Pancreas (tissue), 10 donors: Measurements from ENCODE around the gene SLC2A5. TPM values are rescaled to one million over a fixed set of nuclear protein-coding genes. Genes with fewer than 3 reads are reported as not detected.
A peak's percentile ranks its signal among the peaks of the same experiment; 100 is the strongest.

Source experiments
- ATAC-seq, 4 donors: fragments of 200-7000 bp; cut with Tn5 transposase; one replicate each; pipeline versions ENCODE4 v1.8.0 to v1.9.1; 2020; ENCODE audit warnings: mild to moderate bottlenecking in 4 of 4, moderate library complexity in 4 of 4
- DNase-seq, 6 donors: peaks; one replicate each; pipeline ENCODE4 v3.0.0-alpha.2; 2020
- FAIRE-seq: peaks from 2 replicates; lab custom pipeline; 2012; peaks lifted over from hg19 to GRCh38; lab: Jason Lieb, UNC
- H3K27ac ChIP-seq, 4 donors: fragments of 200-600 bp; sonication (generic); 1 replicate in 3 of 4; 2 replicates in 1 of 4; pipeline versions ENCODE4 v1.5.0 to v1.8.0; 2020
- H3K27me3 ChIP-seq, 4 donors: fragments of 200-600 bp; one replicate each; pipeline ENCODE4 v1.8.0; 2021
- H3K36me3 ChIP-seq, 3 donors: fragments of 200-600 bp; sonication (generic) in 1 of 3; one replicate each; pipeline versions ENCODE4 v1.5.0 to v1.8.0; 2020 to 2021
- H3K4me1 ChIP-seq, 3 donors: fragments of 200-600 bp; one replicate each; pipeline ENCODE4 v1.8.0; 2021
- H3K4me3 ChIP-seq, 4 donors: fragments of 200-600 bp; sonication (generic) in 2 of 4; one replicate each; pipeline versions ENCODE4 v1.5.0 to v1.8.0; 2020 to 2021
- H3K9me3 ChIP-seq, 4 donors: fragments of 200-600 bp; one replicate each; pipeline ENCODE4 v1.8.0; 2021
- CTCF ChIP-seq, 4 donors: fragments of 200-600 bp; sonication (generic) in 3 of 4; IDR thresholded peaks; one replicate each; pipeline versions ENCODE4 v1.5.0 to v1.8.0; 2021; ENCODE audit warnings: antibody characterized with exemption in 4 of 4
- WGBS, 2 donors: extraction: QIAGEN DNeasy Blood & Tissue Kit; methylation state at CpG; one replicate each; pipeline ENCODE4 v1.1.7; 2013; 5-methylcytosine and 5-hydroxymethylcytosine counted together
- intact Hi-C, 3 donors: fragments of 100-400 bp; cut with DNase I; formaldehyde crosslinking; loops; one replicate each; pipeline versions ENCODE4 v1.11.1 to v1.14.2; 2022
- polyA plus RNA-seq, 2 donors: library from polyadenylated mRNA; stranded (reverse); fragments of 200-250 nt; gene quantifications; one replicate each; pipeline ENCODE4 v1.2.3, GENCODE V29; 2013
- total RNA-seq, 6 donors: library from RNA; stranded (reverse); fragmentation: NEBNext Ultra II Directional in 4 of 6; extraction: Animal tissue kit (Norgen Biotek cat#: 25700) in 4 of 6; gene quantifications; one replicate each; pipeline versions ENCODE4 v1.2.1 to v1.2.4, GENCODE V29; 2021 to 2023
- donor health status: healthy with polysubstance abuse.
- donor health status: DM: no; HTN: no; CAD: no; lungs with moderate emphysema.
- donor health status: DM: no; HTN: no; CAD: no.
- donor health status: control.
- donor health status: control.
- donor health status: Bipolar disorder and iron deficiency.
- donor health status: DM: yes; HTN: yes; CAD: no.
- donor health status: DM: no; HTN: no; CAD: no.
- donor health status: DM: no; HTN: no; CAD: no.
- donor health status: DM: yes; HTN: yes; CAD: no.

Gene SLC2A5
- total and polyA plus RNA-seq, 8 donors = 0.14 to 4.4 (median 0.53) TPM

GRCh38 chr1:8987881-8988617, 81.4 kb downstream of the SLC2A5 start:
- intact Hi-C loops = loop anchor here in 1 of 3 donors (5.0 kb wide), 1 partner anchor 66 kb away; no protein-coding TSS in a partner anchor
- WGBS, 2 donors = 23 to 31% methylated on average over 9 of the region's 9 CpGs
- Histone ChIP-seq H3K27me3 (no peaks in the 10 kb centered on the region), H3K4me3 (no peak overlapping the region), H3K27ac (no peak overlapping the region), H3K9me3 (no peaks in the 10 kb centered on the region), H3K4me1 (peaks cover 0 to 3% (median 0%) of the 10 kb centered on the region in 3 donors), H3K36me3 (no peaks in the 10 kb centered on the region)
- peak; percentile 83 to 93 (median 86) for TF ChIP-seq CTCF (IDR thresholded peaks at IDR 0.05)
- FAIRE-seq (no peak), ATAC-seq (peak in 3 of 4 donors; percentile 76 to 82 (median 78)), DNase-seq (peak in 3 of 6 donors; percentile 53 to 84 (median 53))

GRCh38 chr1:8986814-8987190, 82.6 kb downstream of the SLC2A5 start:
- FAIRE-seq (no peak), ATAC-seq (no peak), DNase-seq (no peak)
- 83 to 92% methylated on average over 10 of the region's 10 CpGs for WGBS, 2 donors
- Histone ChIP-seq H3K27me3 (no peaks in the 10 kb centered on the region), H3K27ac (peak overlapping the region in 1 of 4 donors; percentile 46), H3K36me3 (no peaks in the 10 kb centered on the region), H3K4me1 (peaks cover 0 to 3% (median 0%) of the 10 kb centered on the region in 3 donors), H3K9me3 (no peaks in the 10 kb centered on the region), H3K4me3 (no peak overlapping the region)
- TF ChIP-seq CTCF (IDR thresholded peaks at IDR 0.05) = no peak
- intact Hi-C loops = loop anchor here in 1 of 3 donors (5.0 kb wide), 1 partner anchor 65 kb away; no protein-coding TSS in a partner anchor

- Histone ChIP-seq H3K4me3 (no peak overlapping the region), H3K27me3 (no peaks in the 10 kb centered on the region), H3K9me3 (no peaks in the 10 kb centered on the region), H3K4me1 (peaks cover 0 to 3% (median 0%) of the 10 kb centered on the region in 3 donors), H3K27ac (peak overlapping the region in 2 of 4 donors; percentile 46 to 73), H3K36me3 (no peaks in the 10 kb centered on the region)
- intact Hi-C loops = loop anchor here in 1 of 3 donors (5.0 kb wide), 1 partner anchor 64 kb away; no protein-coding TSS in a partner anchor
- 46 to 47% methylated on average over 14 of the region's 14 CpGs for WGBS, 2 donors
- ATAC-seq (peak; percentile 83 to 95 (median 91)), DNase-seq (peak; percentile 70 to 82 (median 79)), FAIRE-seq (no peak)
- TF ChIP-seq CTCF (IDR thresholded peaks at IDR 0.05) = no peak
Measured at GRCh38 chr1:8985915-8986813, 83.3 kb downstream of the SLC2A5 start.

Other genes starting within 250 kb of the SLC2A5 start
- gene ENO1, start 190.9 kb downstream of the SLC2A5 start, total RNA-seq = 100 to 1,000 TPM in 4 of 6 donors, 10 to 100 TPM in 2; 69.9 to 299 (median 166) TPM
- gene ENO1, start 190.9 kb downstream of the SLC2A5 start, polyA plus RNA-seq = 100 to 1,000 TPM in 1 of 2 donors, 10 to 100 TPM in 1; 99.2 to 180 TPM
- not detected for gene CA6, start 123.8 kb downstream of the SLC2A5 start, total RNA-seq
- gene CA6, start 123.8 kb downstream of the SLC2A5 start, polyA plus RNA-seq = not detected
- gene SLC2A7, start 43.2 kb downstream of the SLC2A5 start, total RNA-seq = not detected
- not detected for gene SLC2A7, start 43.2 kb downstream of the SLC2A5 start, polyA plus RNA-seq
- 1 to 10 TPM; 3.5 to 6.2 (median 5.3) TPM for gene GPR157, start 59.5 kb upstream of the SLC2A5 start, total RNA-seq
- 1 to 10 TPM; 2.1 to 2.6 TPM for gene GPR157, start 59.5 kb upstream of the SLC2A5 start, polyA plus RNA-seq
- 10 to 100 TPM; 14.2 to 34.2 (median 18.5) TPM for gene H6PD, start 165.1 kb upstream of the SLC2A5 start, total RNA-seq
- gene H6PD, start 165.1 kb upstream of the SLC2A5 start, polyA plus RNA-seq = 10 to 100 TPM in 1 of 2 donors, 1 to 10 TPM in 1; 8.7 to 13.4 TPM
- gene SPSB1, start 223.3 kb upstream of the SLC2A5 start, total RNA-seq = 10 to 100 TPM; 10.5 to 27.5 (median 21.0) TPM
- 10 to 100 TPM; 11.9 to 15.4 TPM for gene SPSB1, start 223.3 kb upstream of the SLC2A5 start, polyA plus RNA-seq